Measurements from ENCODE around the gene LCP1.

Gene LCP1

GRCh38 chr13:46101002-46101401, 81.0 kb downstream of the LCP1 start:
- no peak for DNase-seq (ENCODE audit: low read depth in 2 of 2)

DNA sequence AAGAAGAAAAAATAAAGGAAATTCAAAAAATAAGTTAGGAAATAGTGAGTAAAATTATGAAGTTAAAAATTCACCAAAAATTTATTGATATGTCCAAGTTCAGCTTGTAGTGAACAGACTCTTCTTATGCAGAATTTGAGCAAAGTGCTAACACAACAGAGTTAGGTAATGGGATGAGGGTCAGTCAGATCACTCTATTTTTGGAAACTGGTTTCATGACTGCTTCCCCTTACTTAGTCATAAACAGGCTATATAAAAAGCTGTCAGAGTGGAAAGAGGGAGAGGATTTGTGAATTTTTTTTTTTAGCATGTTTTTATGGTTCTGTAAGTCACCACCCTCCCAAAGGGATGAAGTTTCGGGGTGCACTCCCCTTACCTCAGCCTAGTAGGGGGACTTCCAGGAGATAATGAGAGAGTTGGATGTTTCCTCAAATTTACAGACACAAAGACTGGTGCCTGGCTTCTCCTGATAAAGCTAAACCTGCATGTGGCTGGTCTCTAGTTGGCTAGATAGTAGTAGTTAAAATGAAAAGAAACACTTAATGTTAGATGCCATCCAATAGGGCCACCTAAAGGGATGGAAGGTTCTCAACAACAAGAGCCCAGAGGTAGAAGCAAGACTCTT, 81.7 kb downstream of the LCP1 start:
- no peak for DNase-seq (ENCODE audit: low read depth in 2 of 2)

GRCh38 chr13:46097663-46098062, 84.3 kb downstream of the LCP1 start:
- DNase-seq (ENCODE audit: low read depth in 2 of 2): no peak

GRCh38 chr13:46097015-46097414, 85.0 kb downstream of the LCP1 start:
- DNase-seq (ENCODE audit: low read depth in 2 of 2): no peak

GRCh38 chr13:46094478-46094877, 87.5 kb downstream of the LCP1 start:
- no peak for DNase-seq (ENCODE audit: low read depth in 2 of 2)

GRCh38 chr13:46088821-46089562, 93.0 kb downstream of the LCP1 start:
- no peak for DNase-seq (ENCODE audit: low read depth in 2 of 2)

DNA sequence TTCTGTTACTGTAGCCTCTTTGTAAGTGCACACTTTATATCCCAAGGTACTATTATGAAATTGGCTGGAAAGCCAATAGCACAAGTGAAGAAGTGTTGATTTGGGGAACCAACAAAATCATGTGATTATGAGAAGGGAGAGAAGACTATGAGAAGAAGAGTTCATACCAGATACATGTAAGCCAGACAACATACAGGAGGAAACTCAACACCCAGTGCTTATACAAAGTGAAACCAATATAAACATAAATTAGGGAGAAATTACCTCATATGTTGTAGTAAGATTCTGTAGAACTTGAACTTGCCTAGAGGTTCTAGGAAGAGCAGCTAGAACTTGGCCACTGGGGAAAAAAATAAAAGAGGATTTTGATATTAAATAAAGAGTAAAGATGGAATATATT, 94.5 kb downstream of the LCP1 start:
- no peak for DNase-seq (ENCODE audit: low read depth in 2 of 2)

GRCh38 chr13:46086985-46087384, 95.0 kb downstream of the LCP1 start:
- DNase-seq (ENCODE audit: low read depth in 2 of 2): no peak

DNA sequence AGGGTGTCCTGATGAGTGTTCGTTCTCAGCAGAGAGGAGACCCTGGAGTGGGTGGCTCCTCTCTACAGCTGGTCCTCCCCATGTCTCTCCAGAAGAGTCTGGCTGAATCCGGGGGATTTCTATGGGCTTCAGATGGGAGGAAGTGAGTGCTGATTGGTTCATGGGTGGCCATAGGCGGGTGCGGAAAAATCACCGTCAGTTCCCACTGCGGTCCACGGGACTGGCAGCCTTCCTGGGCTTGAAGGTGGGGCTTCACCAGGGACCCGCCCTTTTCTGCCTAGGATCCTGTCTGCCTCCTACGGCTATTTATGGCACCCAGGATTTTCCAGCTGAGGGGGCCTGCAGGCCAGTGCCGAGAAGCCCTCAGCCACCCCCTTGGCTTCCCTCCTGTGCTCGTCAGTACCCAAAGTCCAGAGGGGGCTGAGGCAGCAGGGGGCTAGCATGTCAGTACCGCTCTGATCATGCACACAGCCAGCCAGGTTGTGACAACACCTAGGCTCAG, 95.5 kb downstream of the LCP1 start:
- no peak for DNase-seq (ENCODE audit: low read depth in 2 of 2)

DNA sequence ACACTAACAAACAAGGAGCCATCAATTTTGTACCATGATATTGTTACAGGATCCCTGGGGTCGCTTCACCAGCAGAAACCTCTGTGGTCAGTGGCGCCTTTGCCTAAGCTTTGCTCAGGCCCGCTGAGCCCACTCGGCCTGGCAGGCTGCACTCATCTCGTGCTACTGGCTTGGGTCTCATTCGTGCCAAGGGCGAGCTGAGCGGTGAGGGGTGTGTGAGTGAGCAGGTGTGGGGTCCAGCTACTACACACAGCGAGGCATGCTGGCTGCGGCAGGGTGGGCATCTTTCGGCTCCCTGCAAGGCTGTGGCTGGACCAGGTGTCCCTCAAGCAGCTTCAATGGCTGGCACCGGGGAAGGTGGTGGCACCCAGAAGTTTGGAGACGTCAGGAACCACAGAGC, 96.2 kb downstream of the LCP1 start:
- DNase-seq (ENCODE audit: low read depth in 2 of 2): no peak

- no peak for DNase-seq (ENCODE audit: low read depth in 2 of 2)
Observed at GRCh38 chr13:46082324-46082723, 99.7 kb downstream of the LCP1 start.

GRCh38 chr13:46079770-46080169, 102.2 kb downstream of the LCP1 start:
- no peak for DNase-seq (ENCODE audit: low read depth in 2 of 2)

DNA sequence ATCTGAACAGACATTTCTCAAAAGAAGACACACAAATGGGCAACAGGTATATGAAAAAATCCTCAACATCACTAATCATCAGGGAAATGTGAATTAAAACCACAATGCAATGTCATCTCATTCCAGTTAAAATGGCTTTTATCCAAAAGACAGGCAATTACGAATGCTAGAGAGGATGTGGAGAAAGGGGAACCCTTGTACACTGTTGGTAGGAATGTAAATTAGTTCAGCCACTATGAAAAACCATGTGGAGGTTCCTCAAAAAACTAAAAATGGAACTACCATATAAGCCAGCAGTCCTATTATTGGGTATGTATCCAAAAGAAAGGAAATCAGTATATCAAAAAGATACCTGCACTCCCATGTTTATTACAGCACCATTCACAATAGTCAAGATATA, 104.7 kb downstream of the LCP1 start:
- no peak for DNase-seq (ENCODE audit: low read depth in 2 of 2)

DNA sequence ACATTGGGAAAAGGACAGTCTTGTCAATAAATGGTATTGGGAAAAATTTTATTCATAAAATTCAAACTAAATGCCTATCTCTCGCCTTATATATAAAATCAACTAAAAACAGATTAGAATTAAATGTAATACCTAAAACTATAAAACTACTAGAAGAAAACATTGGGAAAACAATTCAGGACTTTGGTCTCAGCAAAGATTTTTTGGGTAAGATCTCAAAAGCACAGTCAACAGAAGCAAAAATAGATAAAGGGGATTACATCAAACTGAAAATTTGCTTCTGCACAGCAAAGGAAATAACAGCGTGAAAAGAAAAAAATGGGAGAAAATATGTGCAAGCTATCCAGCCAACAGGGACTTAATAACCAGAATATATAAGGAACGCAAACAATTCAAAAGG, 105.2 kb downstream of the LCP1 start:
- DNase-seq (ENCODE audit: low read depth in 2 of 2): no peak
